SK-N-DZ (cell line): ENCODE results near the gene BLM. TPM values are rescaled to one million over a fixed set of nuclear protein-coding genes. Genes with fewer than 3 reads are reported as not detected.
A peak's percentile ranks its signal among the peaks of the same experiment; 100 is the strongest.
"Not testable (repeated sequence)": the region's sequence is repeated elsewhere in the genome, so short reads cannot be mapped to it uniquely, and the experiment has no call there.

Experiments
- DNase-seq: peaks from one replicate; pipeline ENCODE4 v3.0.0-alpha.2; 2015; ENCODE audit warnings: low spot score
- polyA plus RNA-seq, 2 experiments: library from polyadenylated mRNA; depleted of rRNA; stranded (reverse); fragments of >200 nt; gene quantifications; 2 replicates each; pipeline ENCODE4 v1.2.3, GENCODE V29; 2014

BLM gene
- 30.4 and 32.2 TPM in 2 replicates for polyA plus RNA-seq (2014; cell fraction: cytosol; rRNA removed)
- polyA plus RNA-seq (2014; cell fraction: nucleus; rRNA removed), result 31.4 and 54.6 TPM in 2 replicates

DNA sequence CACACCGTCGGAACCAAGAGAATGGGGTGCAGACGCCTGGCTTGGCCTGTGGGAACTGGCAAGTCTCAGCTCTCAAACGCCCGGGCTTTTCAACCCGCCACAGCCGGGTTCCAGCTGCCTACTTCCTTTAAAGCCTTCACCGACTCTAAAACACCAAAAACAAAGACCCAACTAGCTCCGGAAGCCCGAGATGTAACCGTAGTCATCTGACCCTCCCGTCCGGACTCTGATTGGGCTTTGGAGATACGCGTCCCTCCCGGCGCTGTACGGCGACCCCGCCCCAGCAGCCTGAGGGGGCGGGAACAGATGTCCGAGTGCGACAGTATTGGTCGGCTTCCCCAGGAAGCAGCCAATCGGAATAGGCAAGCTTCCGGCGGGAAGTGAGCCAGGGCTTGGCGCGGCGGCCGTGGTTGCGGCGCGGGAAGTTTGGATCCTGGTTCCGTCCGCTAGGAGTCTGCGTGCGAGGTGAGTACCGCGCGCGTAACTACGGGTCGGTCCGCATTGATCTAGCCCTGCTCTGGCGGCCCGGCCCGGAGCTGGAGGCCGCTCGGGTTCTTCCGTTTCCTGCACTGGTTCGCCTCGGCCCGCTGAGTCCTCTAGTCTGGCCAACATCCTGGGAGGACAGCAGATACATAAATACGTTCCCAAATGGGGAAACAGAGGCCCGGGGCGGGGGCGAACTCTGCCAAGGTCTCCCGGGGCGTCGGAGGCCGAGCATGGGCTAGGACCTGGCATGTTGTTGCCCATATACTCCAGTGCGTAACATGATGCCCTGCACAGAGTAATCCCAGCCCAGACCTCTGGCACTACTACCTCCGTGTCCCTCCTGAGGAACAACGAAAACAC is at the start of gene BLM:
Gene BLM, plus strand, starts transcription at position 371 of the 846 bp plus-strand sequence. CDS start 30,047 bp downstream, outside the sequence.
- peak; percentile 97 for DNase-seq

DNA sequence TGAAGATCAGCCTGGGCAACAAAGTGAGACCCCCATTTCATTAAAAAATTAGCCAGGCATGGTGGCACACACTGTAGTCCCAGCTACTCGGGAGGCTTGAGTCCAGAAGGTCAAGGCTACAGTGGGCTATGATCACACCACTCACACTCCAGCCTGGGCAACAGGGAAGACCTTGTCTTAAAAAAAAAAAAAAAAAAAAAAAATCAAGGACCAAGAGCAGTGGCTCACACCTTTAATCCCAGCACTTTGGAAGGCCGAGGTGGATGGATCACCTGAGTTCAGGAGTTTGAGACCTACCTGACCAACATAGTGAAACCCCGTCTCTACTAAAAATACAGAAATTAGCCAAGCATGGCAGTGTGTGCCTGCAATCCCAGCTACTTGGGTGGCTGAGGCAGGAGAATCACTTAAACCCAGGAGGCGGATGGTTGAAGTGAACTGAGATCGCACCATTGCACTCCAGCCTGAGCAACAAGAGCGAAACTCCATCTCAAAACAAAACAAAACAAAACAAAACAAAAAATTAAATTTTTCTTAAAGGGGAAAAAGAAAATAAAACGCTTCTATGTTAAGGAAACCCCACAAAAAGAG is 49.3 kb upstream of the BLM start:
- DNase-seq, result not testable (repeated sequence)

DNA sequence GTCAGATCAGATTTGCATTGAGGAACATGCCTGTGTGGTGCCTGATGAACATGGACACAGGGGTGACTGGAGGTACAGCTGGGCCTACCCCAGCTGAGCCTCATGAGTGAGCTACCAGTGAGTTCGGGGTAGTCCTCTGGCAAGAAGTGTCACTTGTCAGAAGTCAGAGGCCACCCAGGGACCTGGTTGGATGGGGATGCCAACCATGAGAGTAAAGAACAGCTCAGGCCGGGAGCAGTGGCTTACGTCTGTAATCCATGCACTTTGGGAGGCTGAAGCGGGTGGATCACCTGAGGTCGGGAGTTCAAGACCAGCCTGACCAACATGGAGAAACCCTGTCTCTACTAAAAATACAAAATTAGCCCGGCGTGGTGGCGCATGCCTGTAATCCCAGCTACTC is 46.5 kb upstream of the BLM start:
- not testable (repeated sequence) for DNase-seq

DNA sequence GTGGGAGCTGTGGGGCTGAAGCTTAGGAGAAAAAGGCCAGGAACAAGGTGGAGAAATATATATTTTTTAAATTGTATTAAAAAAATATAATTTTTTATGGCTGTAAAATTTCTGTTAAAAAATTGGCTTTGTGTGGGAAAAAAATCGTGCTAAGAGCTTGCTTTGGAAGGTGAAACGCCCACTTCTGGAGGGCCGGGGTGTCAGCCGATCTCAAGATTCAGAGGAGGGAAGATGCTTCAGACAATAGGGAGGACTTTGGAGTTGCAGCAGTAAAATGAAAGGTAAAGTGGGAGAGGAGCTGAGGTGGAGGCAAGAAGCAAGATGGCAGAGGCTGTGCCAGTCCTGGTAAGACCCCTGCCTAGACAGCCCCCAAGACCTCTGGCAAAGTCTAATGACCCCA is 45.9 kb upstream of the BLM start:
- DNase-seq, result no peak

DNA sequence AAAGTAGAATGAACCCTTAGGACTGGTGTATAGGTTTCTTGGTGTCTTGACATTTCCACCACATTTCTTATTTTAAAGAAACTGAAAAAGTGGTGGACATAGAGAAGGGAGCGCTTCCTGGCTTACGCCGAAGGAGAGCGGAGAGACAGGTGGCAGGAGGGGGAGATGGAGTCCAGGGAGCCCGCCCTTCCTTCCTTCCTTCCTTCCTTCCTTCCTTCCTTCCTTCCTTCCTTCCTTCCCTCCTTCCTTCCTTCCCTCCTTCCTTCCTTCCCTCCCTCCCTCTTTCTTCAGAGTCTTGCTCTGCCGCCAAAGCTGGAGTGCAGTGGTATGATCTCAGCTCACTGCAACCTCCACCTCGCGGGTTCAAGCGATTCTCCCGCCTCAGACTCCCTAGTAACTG is 43.8 kb upstream of the BLM start:
- DNase-seq, result not testable (repeated sequence)

GRCh38 chr15:90674476-90674875 is 42.7 kb upstream of the BLM start:
- DNase-seq, result no peak

GRCh38 chr15:90675464-90675863 is 41.7 kb upstream of the BLM start:
- DNase-seq, result no peak

GRCh38 chr15:90677807-90678790 is 39.0 kb upstream of the BLM start:
- no peak for DNase-seq

DNA sequence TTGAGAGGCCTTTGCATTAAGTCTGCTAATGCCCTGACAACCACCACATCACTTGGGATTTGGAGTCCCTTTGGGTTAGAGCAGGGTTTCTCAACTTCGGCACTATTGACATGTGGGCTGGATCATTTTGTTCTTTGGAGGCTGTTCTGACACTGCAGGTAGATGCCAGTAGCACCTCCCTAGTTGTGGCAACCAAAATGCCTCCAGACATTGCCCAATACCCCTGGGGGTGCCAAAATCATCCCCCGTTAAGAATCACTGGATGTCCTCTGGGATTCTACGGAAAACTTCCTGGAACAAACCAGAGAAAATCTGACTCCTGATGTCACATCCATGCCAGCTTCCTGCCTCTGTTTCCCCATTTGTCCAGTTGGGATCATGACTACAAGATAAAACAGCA is 37.2 kb upstream of the BLM start:
- no peak for DNase-seq

- DNase-seq, result no peak
Observed at GRCh38 chr15:90680371-90680935, 36.7 kb upstream of the BLM start.

- no peak for DNase-seq
Observed at GRCh38 chr15:90681056-90681455, 36.1 kb upstream of the BLM start.

DNA sequence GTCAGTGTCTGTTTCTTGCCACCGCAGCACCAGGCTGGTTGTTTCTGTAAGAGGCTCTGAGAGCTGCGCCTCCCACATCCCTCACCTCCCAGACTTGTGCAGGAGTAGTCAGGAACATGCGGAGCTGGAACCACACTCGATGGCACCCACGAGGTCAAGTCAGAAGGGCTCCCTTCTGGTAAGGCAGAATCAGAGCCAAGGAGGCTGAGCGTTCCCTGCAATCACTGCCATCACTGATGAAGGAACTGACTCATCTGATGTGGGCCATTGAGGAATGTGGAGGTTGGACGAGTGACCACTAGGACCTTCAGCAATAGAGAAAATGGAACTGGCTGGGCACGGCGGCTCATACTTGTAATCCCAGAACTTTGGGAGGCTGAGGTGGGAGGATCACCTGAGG is 35.7 kb upstream of the BLM start:
- DNase-seq, result no peak

DNA sequence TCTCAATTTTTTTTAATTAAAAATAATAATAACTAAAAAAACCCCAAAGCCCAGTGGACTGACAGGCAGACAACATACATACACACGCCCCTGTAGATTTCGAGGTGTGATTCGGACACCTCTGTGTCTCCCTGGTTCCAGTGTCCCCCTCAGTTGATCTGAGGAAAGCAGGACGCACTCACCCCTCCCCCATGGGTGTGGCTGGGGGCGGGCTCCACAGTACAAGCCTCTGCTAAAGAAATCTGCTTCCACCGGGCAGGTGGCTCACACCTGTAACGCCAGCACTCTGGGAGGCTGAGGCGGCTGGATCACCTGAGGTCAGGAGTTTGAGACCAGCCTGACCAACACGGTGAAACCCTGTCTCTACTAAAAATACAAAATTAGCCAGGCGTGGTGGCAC is 33.8 kb upstream of the BLM start:
- DNase-seq, result no peak

DNA sequence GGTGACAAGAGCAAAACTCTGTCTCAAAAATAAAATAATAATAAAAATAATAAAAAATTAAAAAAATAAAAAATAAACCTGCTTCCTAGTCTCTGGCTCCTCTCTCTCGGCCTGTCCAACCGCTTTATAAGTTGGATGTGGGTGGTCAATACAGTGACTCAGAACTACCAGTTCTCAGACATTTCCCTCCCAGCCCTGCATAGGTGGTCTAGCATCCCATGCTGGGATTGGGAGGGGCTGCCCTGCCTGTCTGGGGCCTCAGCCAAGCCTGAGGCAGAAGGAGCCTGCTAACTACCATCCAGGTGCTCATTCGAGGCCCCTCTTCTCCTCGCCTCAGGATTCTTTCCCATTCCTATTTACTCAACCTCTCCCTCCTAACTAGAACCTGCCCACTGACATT is 33.3 kb upstream of the BLM start:
- no peak for DNase-seq

- DNase-seq, result no peak
Observed at GRCh38 chr15:90684281-90684680, 32.9 kb upstream of the BLM start.

DNA sequence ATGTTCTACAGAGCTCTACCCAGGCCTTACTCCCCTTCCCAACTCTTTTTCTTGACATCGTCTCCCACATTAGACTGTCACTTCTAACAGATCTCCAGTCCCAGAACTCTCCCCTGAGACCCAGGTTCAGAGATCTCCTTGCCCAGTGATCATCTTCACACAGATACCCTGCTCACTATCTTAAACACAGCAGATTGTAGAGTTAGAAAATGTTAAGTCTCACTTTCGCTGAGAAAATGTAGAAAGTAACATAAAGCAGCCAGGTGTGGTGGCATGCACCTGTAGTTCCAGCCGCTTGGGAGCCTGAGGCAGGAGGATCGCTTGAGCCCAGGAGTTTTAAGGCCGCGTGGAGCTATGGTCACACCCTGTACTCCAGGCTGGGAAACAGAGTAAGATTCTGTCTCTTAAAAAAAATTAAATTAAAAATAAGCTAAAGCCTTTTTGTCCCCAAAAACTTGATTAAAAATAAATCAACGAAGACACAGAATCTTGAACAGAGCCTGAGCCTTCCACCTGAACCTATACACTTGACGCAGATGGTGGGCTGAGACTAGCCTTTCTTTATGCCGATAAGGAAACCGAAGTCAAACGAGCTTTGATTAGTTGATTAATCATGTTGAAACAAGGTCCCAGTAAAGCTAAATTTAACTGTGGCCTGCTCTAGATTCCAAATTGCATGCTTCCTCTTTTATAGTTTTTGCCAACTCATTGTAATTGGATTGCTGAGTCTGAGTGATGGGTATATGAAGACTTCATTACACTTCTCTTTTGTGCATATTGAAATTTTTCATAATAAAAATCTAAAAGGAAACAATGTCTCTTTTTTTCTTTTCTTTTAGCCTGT is 31.3 kb upstream of the BLM start:
- no peak for DNase-seq

DNA sequence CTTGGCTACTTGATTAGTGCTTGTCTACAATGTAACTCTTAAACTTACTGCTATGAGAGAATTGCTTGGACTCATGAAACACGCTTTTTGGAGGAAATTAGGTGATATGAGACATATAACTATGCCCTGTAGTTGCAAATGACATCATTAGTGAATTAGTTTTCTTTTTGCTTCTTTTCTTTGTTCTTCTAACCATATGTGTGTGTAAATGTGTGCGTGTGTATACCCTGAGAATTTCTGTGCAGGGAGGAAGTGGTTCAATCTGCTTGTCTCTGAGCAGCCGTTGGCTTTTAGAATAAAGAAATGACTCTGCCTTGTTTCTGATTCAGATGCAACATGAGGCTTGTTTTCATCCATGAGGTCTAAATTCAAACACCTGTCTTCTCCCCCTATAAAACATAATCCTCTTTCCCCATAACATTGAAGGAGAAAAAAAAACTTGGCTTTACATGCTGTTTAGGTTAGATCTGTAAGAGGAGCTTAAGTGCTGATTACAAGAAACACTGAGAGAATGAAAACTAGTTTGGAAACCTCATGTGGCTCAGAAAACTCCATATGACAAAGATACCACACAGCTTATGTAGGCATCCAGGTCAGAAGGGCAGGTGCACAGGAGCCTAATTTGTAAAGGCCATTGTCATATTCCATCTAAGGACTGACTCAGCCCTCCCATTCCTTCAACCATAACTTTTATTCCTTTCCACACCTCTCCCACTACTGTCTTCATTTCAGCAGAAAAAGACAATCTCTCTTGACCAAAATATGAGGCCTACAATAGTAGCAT is 30.5 kb upstream of the BLM start:
- no peak for DNase-seq

DNA sequence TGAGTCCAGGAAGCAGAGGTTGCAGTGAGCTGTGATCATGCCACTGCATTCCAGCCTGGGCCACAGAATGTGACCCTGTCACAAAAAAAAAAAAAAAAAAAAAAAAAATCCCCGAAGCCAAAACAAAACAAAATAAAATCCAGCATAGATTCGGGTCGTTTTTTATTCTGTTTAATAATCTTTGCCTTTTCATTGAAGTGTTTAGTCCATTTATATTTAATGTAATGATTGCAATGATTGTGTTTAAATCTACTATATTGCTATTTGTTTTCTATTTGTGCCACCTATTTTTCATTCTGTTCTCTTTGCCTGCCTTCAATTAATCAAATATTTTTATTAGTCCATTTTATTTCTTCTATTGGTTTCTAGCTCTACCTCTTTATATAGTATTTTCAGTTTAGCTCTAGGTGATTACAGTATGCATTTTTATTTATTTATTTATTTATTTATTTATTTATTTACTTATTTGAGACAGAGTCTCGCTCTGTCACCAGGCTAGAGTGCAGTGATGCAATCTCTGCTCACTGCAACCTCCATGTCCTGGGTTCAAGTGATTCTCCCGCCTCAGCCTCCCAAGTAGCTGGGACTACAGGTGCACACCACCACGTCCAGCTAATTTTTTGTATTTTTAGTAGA is 27.7 kb upstream of the BLM start:
- not testable (repeated sequence) for DNase-seq

- no peak for DNase-seq
Observed at GRCh38 chr15:90690585-90690984, 26.6 kb upstream of the BLM start.
